Measurements from ENCODE around the gene S100A3.
A peak's percentile ranks its signal among the peaks of the same experiment; 100 is the strongest.
"Not testable (repeated sequence)": the region's sequence is repeated elsewhere in the genome, so short reads cannot be mapped to it uniquely, and the experiment has no call there.

The S100A3 gene, protein sequence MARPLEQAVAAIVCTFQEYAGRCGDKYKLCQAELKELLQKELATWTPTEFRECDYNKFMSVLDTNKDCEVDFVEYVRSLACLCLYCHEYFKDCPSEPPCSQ
- long read RNA-seq, donor 1 = 0 reads
- long read RNA-seq, donor 2 = 0 reads
- long read RNA-seq, donor 3 = 0 reads
- long read RNA-seq, donor 4 = 0 reads
- long read RNA-seq, donor 5 = 0 reads
- long read RNA-seq, donor 6 = 0 reads
- long read RNA-seq, donor 7 = 0 reads
- long read RNA-seq, donor 8 = 0 reads

DNA sequence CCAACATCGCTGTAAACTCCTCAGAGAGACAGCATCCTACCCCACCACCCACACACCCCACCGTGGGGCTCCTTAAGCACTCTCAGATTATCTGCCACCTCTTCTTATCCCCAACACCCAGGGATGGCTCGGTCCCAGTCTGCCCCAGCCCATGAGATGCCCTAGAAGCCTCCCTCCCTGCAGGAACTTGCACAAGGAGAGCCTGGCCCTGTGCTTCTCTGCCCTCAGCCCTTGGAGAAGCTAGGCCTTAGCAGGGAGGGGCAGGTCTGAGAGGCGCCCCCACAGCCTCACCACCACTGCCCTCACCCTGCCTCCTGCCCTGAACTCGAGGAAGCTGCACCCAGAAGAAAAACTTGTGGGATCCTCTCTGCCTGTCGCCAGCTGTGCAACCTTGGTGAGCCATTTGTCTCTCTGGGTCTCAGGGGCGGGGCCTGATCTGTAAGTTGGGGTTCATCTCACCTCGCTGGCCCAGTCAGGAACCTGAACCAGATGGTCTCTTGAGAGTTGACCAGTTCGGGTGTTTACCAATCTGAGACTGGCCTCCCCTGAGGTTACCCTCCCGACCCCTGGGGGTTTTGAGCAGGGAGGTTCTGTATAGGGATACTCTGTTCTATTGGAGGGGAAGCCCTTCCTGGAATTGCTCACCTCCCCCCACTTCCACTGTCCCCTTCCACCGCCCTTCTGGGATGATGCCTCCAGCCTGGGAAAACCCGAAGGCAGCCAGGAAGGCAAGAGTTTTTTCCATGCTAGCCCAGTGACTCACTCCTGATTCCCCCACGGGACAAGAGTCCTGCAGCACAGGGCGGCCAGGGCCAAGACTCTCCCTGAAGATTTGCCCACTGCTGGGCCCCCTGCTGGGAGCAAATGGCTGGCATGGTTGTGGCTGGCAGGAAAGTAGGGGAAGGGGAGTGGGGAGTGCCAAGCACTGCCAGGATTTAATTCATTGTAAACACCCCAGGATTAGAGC lies at the start of gene S100A3:
Gene S100A3 (minus strand): TSS at position 537 of the 967 bp plus-strand sequence. CDS start 773 bp downstream, outside the sequence.
- DNase-seq = no peak

DNA sequence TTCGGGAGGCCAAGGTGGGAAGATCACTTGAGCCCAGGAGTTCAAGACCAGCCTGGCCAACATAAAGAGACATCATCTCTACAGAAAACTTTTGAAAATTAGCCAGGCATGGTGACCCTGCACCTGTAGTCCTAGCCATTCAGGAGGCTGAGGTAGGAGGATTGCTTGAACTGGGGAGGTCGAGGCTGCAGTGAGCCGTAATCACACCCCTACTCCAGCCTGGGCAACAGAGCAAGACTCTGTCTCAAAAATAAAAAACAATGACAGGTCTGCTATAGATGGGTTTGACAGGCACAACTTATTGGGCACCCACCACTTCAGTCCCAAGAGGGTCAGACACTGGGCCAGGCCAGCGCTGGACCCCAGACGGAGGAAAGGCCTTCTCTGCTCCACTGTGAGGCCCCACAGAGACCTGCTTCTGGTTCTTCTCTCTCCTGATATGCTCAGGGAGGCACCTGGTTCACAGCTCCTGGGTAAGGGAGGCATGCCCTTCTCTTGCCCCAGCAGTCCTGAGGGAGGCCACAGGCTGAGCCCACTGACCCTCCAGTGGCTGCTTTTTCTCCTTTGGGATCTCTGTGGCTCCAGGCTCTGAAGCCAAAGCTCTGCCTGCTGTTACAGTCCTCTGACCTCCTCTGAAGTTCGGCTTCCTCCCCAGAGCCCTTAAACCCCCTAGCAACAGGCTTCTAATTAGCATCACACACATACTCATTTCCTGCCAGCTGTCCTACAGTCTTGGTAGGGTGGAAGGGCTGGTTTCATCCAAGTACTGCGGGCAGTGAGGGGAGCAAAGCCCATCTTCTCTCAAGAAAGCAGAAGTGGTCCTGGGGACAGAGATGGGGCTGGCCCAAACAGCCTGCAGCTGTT lies 49.5 kb upstream of the S100A3 start:
- DNase-seq = no peak

- DNase-seq = no peak
Observed at GRCh38 chr1:153597206-153597605, 48.1 kb upstream of the S100A3 start.

DNA sequence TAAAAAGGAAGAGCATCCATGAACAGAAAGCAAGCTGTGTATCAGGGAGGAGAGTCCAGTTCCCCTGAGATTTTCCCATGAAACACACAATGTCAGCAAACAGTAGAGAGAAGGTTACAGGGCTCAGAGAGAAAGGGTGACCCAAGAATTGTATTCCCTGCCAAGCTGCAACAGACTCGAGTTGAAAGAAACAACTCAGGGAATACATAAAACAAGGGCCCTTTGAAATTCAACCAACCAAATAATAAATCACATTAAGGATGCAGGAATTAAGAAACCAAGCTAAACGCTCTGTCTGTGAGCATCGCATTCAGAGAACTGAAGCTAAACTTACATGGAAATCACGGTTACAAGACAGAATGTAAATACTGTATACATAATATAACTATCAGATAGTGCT lies 43.7 kb upstream of the S100A3 start:
- no peak for DNase-seq

GRCh38 chr1:153588482-153588881 lies 39.4 kb upstream of the S100A3 start:
- no peak for DNase-seq

DNA sequence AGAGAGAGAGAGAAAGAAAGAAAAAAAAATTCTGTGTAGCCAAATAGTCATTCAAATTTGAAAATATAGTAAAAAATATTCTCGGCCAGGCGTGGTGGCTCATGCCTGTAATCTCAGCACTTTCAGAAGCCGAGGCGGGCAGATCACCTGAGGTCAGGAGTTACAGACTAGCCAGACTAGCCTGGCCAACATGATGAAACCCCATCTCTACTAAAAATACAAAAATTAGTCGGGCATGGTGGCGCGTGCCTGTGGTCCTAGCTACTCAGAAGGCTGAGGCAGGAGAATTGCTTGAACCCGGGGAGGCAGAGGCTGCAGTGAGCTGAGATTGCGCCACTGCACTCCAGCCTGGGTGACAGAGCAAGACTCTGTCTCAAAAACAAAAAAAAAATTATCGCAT lies 39.0 kb upstream of the S100A3 start:
- DNase-seq = not testable (repeated sequence)

GRCh38 chr1:153587314-153587713 lies 38.3 kb upstream of the S100A3 start:
- DNase-seq = no peak

DNA sequence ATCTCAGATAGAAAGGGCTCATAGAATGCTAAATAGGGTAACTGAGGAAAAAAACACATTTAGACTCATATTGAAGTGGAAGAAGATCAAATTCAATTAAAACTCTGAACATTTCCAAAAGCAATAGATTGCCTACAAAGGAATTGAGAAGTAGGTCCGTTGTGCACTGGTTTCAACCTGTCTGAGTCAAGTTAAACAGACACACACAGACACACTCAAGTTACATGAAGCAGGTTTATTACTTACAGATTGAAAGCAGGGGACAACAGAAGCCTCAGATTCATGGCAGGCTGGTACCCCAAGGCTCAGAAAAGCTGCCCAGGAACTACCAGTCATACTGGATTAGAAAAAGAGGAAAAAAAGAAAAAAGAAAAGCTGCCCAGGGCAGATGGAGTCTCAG lies 37.3 kb upstream of the S100A3 start:
- DNase-seq = no peak

- no peak for DNase-seq
Observed at GRCh38 chr1:153585006-153585405, 35.9 kb upstream of the S100A3 start.

GRCh38 chr1:153583976-153584375 lies 34.9 kb upstream of the S100A3 start:
- DNase-seq = no peak

- DNase-seq = not testable (repeated sequence)
Observed at GRCh38 chr1:153583514-153583913, 34.5 kb upstream of the S100A3 start.

DNA sequence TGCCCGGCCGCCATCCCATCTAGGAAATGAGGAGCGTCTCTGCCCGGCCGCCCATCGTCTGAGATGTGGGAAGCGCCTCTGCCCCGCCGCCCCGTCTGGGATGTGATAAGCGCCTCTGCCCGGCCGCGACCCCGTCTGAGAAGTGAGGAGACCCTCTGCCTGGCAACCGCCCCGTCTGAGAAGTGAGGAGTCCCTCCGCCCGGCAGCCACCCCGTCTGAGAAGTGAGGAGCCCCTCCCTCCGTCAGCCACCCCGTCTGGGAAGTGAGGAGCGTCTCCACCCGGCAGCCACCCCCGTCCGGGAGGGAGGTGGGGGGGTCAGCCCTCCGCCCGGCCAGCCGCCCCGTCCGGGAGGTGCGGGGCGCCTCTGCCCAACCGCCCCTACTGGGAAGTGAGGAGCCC lies 33.8 kb upstream of the S100A3 start:
- DNase-seq = not testable (repeated sequence)

DNA sequence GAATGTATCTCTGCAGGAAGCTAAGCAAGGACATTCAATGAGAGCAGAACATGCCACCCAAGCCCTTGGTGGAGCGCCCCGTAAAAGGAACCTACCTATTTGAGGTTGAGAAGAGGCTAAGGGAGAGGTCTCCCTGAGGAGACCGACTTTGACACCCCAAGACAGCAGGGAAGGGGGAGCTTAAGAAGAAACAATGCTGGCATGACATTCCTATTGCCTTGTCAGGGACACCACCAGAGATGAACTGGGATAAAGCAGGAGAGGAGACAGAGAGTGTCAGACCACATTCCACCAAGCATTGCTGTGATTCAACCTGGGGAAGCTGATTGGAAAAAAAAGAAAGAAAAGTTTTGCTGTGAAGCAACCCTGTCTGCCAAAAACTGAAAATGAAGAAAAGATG lies 29.9 kb upstream of the S100A3 start:
- no peak for DNase-seq

DNA sequence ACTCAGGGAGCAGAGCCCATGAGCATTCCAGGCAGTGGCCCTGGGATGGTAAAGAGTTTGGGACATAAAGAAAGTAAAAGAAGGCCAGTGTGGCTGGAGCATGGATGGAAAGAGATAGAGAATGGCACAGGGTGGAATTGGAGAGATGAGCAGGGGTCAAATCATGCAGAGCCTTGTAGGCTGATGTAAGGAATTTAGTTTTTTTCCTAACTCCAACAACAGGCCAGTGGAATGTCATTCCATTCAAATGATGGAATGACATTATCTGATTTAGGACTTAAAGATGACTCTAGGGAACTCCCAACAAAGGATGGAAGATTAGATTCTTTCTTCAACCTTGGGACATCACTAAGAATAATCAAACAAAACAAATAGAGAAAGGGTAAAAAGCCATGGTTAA lies 29.4 kb upstream of the S100A3 start:
- no peak for DNase-seq

DNA sequence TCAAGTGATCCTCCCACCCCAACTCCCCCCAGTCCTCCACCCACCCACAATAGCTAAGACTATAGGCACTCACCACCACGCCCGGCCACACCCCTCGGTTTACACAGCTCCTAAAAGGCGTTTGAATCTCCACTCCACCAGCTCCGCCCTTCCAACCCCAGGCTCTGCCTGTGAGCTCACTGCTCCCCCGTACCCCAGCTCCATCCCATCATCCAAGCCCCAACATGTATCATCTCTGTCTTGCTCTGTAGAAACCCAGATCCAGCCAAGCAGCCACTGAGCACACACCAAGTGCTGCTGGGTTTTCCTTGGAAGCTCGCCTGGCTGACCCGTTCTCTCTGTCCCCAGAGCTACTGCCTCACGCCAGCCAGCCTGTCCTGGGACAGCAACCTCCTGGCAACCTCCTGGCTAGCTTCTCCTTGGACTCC lies 28.6 kb upstream of the S100A3 start:
- no peak for DNase-seq

DNA sequence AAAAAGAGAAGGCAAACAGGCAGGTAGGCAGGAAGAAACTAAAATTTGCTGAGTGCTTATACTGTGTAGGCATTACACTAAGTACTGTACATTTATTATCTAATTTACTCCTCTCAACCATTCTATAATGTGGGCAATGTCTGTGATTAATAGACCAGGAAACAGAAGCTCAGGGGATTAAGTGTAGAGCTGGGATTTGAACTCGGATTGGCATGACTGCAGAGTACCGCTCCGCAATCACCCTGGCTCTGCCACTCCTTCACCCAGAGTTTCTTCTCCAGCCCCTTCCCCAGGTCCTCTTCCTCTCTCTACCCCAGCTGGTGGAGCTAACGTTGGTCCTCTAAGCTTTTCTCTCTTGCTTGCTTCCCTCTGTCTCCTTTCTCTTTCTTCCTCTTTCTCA lies 28.1 kb upstream of the S100A3 start:
- DNase-seq = no peak

GRCh38 chr1:153575497-153575896 lies 26.4 kb upstream of the S100A3 start:
- not testable (repeated sequence) for DNase-seq

- DNase-seq = not testable (repeated sequence)
Observed at GRCh38 chr1:153575081-153575491, 26.0 kb upstream of the S100A3 start.

GRCh38 chr1:153573351-153573750 lies 24.3 kb upstream of the S100A3 start:
- no peak for DNase-seq

- DNase-seq = peak; percentile 49
Observed at GRCh38 chr1:153572569-153573015, 23.5 kb upstream of the S100A3 start.

GRCh38 chr1:153571706-153572105 lies 22.6 kb upstream of the S100A3 start:
- DNase-seq = no peak

GRCh38 chr1:153570874-153571273 lies 21.8 kb upstream of the S100A3 start:
- no peak for DNase-seq
